ENCODE results near the gene HOMEZ.

The HOMEZ gene

GRCh38 chr14:23307687-23308644 is 22.0 kb upstream of the HOMEZ start:
- FAIRE-seq: no peak

DNA sequence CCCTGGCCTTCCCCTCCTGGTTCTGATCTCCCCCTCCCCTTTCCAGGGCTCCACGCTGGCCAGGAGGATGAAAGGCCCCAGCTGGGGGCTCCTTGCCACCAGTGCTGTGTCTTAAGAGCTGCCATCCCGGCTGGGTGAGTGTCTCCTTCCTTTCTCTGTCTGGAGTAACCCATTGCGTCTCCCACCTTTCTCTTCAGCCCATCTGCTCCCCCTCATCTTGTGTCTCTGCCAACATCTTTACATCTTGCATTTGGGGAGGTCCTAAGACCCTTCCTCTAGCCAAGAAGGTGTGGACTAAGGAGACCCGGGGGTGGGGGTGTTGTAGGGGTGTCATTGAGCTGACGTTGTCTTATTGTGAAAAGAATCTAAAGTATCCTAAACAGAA is 21.2 kb upstream of the HOMEZ start:
- FAIRE-seq: no peak

DNA sequence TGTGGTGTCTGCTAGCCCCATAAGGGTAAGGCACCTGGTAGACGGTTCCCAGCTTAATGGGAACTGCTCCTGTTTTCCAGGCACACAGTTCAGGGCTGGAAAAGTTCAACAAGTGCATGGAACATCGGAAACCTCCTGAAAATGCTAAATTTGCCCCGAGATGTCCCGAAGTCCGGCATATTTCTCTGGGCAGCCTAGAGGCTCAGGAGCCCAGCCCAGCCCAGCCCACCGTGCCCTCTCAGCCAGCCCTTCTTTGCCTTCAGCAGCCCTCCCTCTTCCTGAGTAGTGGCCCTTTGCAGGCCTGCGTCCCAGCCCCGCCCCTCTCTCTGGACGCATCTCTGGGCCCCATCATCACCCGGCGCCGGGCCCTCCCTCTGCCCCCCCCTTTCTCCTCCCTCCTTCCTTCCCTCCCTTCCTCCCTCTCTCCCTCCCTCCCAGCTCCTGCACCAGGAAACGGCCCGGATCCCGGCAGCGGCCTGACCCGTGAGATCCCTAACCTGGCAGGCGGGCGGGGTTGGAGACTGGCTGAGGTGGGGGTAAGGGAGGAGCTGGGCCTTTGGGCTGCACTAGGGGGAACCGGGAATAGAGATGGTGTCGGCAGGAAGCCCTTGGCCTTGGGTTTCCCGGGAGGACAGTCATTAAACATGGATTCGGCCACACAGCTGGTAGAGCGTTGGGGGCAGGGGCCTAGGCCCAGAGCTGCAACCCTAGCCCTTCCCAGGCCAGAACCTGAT is 20.6 kb upstream of the HOMEZ start, which contains the start of gene BCL2L2:
TSS of gene BCL2L2 (plus strand) at position 422 of the 734 bp plus-strand sequence. CDS start 935 bp downstream, outside the sequence.
- FAIRE-seq: no peak

DNA sequence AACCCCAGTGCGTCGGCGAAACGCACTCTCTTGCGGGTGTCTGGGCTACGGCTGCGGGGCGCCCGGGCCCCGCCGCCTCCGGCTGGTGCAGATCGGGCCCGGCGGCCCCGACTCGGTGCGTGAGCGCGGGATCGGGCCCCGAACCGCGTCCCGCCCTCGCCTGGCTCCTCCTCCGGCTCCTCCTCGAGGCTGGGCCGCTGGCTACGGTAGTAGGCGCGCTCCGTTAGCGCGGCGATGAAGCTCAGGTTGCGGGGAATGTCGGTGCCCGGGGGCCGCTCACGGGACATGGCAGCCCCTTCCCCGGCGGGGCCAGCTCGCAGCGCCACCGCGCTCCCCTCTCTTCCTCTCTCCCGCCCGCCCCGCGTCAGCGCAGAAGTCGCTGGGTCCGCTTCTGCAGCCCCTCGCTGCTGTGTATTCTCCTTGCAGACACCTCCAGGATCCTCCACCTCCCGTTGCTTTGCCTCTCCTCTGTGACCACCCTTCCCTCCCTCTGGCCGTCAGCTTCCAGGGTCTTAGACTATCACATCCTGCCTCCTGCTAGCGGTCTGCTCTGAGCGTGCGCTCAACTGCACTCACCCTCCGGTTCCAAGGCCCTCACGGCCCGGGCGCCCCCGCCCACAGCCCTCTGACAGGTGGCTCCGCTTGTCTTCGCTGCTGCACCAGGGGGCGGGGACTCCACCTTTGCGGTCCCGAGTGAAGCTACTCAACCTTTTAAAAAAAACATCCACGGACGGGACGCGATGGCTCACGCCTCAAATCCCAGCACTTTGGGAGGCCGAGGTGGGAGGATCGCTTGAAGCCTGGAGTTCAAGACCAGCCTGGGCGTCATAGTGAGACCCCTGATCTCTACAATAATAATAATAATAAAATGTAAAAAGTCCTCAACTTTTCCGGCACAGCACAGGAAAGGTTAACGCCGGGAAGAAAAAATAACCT is 16.6 kb upstream of the HOMEZ start, which contains the start of gene PPP1R3E:
TSS of gene PPP1R3E (minus strand) at position 570 of the 936 bp plus-strand sequence. CDS start at position 287, 283 bp downstream.
- FAIRE-seq: no peak

DNA sequence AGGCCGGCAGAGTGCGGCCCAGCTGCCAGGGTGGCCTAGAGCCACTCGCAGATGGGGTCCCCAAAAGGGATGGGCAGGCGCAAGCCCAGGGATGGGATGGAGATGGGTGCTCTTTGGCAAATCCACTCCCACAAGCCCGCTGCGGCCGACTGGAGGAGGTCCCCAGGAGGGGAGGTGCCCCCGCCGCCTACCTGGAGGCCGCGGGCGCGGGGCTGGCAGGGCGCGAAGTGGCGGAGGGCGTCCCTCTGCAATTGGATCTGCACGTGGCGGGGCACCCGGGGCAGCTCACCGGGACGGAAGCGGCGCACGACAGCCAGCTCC is 16.0 kb upstream of the HOMEZ start:
- FAIRE-seq: no peak

GRCh38 chr14:23301288-23301968 is 15.5 kb upstream of the HOMEZ start:
- FAIRE-seq: no peak

DNA sequence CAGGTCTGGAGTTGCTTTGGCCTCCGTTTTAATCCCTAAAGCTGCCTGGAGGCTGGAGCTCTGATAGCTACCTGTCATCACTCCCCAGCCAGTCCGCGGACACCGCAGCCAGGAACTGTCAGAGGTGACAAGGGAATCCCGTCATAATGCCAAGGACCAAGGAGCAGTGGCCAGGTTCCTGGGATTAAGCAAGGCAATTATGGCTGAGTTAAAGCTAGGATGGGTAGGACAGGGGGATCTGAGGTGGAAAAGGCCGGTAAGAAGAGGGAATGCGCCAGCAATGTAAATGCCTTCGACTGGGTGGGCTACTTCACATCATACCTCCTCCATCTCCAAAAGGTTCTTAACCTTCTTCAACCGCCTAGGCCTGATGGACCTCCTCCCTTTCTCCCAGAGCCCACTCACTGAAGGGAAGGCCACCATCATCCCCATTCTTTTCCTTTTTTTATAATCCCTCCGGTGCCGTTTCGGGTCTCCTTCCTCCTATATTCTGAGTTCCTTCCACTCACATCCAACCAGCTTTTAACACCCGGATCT is 14.8 kb upstream of the HOMEZ start:
- FAIRE-seq: no peak

DNA sequence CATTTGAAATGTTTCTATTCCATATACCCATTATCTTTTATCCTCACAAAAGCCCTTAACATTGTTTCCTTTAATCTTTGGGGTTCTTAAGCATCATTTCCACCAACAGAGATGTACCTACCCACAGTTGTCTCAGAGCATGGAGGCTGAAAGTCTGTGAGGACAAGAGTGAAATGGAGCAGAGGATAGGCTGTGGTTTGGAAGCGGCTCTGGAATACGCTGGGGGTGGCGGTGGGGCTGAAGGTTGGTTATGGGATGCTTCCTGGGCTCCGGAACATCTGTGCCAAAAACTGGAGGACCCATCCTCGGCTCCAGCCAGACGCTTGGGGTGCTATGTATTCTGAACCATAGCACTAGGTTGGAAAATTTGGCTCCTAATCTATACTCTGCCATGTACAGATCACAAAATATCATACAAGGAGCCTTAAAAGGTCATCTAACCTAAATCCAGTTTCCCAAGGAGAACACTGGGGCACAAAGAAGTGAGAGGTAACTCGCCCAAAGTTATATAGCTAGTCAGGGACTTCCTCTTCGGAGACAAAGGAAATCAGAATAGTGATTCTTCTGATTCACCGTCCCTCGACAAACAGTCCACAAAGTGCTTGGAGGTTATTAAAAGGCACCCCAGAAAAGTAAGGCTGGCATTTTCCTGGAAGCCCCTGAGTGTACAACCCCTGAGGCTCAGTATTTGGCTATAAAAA is 14.2 kb upstream of the HOMEZ start:
- no peak for FAIRE-seq

- FAIRE-seq: no peak
These were observed 13.5 kb upstream of the HOMEZ start for GRCh38 chr14:23299211-23299957.

DNA sequence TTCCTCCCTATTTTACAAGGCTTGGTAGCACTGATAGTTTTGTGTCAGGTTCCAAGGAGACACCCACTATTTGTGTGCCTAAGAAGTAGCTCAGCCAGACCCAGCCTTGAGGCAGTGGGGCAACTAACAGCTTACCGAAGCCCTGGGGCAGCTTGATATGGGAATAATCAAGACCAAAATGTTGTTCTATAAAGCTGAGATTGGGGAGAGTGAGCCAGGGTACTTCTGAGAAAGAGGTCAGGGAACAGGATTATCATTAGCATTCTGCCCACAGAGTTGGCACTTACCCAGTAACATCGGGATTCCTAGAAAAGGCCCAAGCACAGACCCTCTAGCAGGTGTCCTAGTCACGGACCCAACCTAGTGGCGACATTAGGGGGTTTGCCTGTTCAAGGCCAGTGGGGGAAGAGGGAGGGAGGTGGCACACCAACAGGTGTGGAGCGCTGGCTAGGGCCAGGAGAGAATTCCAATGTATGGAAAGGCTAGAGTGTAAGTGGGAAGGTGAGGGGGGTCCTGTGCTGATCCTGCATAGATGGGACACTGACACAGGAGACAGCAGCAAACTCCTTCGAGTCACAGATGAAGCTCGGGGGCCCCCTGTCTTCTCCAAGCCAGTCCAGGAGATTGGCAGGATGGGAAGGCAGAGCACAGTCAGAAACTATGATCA is 11.8 kb upstream of the HOMEZ start:
- no peak for FAIRE-seq

DNA sequence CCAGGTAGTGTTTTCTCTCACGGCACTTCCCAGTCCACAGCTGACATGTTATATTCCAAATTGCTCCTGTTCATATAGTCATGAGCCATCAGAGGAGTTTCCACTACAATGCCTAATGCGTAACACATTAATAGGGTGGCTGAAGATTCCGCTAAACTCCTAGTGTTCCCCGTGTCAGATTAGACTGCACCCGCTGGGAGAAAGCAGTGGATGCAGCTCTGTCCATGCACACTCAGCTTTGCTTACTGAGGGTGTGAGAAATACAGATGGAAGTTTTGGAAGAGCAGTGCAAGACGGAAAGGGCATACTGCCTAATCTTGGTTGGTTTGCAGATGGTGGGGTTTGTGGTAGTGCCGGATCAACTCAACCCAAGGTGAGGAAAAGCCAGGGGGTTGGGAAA is 11.2 kb upstream of the HOMEZ start:
- FAIRE-seq: no peak

DNA sequence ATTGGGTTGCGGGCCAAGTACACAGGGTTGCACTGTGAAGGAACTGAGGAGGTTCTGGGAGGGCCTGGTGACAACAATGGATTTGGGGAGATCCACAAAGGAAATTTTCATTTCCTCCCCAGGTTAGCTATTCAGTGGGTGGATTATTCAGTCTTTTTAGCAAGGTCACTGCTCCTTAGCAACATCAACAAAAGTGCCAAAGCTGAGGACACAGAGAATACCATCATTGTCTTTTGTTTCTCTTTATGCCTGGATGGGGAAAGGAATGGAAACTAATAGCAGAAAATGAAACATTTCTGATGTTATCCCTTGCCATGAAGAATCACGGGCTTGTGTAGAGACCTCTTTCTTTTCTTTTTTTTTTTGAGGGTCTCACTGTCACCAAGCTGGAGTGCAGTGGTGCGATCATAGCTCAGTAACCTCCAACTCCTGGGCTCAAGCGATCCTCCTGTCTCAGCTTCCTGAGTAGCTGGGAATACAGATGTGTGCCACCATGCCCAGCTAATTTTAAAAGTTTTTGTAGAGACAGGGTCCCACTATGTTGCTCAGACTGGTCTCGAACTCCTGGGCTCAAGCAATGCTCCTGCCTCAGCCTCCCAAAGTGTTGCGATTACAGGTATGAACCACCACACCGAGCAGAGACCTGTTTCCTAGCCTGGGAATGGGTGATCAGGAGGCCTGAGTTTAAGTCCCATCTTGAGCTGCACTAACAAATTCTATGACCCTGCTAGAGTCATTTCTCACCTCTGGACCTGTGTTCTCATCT is 10.3 kb upstream of the HOMEZ start:
- FAIRE-seq: no peak

- no peak for FAIRE-seq
These were observed 9.0 kb upstream of the HOMEZ start for GRCh38 chr14:23294734-23295561.

DNA sequence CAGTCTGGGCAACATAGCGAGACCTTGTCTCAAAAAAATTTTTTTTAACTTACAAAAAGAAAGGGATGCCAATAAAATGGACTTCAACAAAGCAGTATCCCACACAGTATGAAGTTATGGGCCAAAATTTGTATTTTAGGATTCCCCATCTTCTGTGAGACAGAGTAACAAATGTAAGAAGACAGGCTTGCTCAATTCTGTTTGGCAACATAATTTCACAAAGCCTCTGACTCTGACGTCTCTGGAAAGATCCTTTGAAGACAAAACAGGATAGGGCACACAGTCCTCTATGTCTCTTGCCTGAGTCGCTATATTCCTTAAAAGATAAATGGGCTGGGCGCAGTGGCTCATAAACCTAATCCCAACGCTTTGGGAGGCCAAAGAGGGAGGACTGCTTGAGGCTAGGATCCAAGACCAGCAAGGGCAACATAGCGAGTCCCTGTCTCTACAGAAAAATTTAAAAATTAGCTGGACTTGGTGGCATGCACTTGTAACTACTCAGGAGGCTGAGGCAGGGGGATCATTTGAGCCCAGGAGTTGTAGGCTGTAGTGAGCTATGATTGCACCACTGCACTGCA is 1.1 kb upstream of the HOMEZ start:
- FAIRE-seq: no peak

- no peak for FAIRE-seq
These were observed 357 bp downstream of the HOMEZ start for GRCh38 chr14:23285530-23286019.

- peak; percentile 10 for FAIRE-seq
These were observed 1.0 kb downstream of the HOMEZ start for GRCh38 chr14:23284654-23285529.
